ENCODE results near the gene LAMP5. TPM values are rescaled to one million over a fixed set of nuclear protein-coding genes. Genes with fewer than 3 reads are reported as not detected.

The LAMP5 gene
- total RNA-seq, 6 experiments from 2014 or later = not detected

GRCh38 chr20:9517297-9518162, 3.1 kb downstream of the LAMP5 start:
- no peak for DNase-seq
- peaks cover 56% of the 10 kb centered on the region for H3K27me3 Mint-ChIP-seq (ENCODE audit: insufficient read depth)
- TF ChIP-seq, protein P1, sequence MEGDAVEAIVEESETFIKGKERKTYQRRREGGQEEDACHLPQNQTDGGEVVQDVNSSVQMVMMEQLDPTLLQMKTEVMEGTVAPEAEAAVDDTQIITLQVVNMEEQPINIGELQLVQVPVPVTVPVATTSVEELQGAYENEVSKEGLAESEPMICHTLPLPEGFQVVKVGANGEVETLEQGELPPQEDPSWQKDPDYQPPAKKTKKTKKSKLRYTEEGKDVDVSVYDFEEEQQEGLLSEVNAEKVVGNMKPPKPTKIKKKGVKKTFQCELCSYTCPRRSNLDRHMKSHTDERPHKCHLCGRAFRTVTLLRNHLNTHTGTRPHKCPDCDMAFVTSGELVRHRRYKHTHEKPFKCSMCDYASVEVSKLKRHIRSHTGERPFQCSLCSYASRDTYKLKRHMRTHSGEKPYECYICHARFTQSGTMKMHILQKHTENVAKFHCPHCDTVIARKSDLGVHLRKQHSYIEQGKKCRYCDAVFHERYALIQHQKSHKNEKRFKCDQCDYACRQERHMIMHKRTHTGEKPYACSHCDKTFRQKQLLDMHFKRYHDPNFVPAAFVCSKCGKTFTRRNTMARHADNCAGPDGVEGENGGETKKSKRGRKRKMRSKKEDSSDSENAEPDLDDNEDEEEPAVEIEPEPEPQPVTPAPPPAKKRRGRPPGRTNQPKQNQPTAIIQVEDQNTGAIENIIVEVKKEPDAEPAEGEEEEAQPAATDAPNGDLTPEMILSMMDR (IDR thresholded peaks at IDR 0.05) = no peak
- H3K9me3 Mint-ChIP-seq = no peaks in the 10 kb centered on the region
- H3K27ac Mint-ChIP-seq = no peak overlapping the region
- H3K4me3 Mint-ChIP-seq = no peak overlapping the region
- H3K36me3 Mint-ChIP-seq (ENCODE audit: low read depth) = no peaks in the 10 kb centered on the region
- peaks cover 8% of the 10 kb centered on the region; the same call in 1 of the 2 replicates for H3K4me1 Mint-ChIP-seq (ENCODE audit: low read depth)

GRCh38 chr20:9518576-9519175, 4.3 kb downstream of the LAMP5 start:
- H3K4me3 Mint-ChIP-seq = no peak overlapping the region
- TF ChIP-seq, protein P1 (IDR thresholded peaks at IDR 0.05) = no peak
- H3K9me3 Mint-ChIP-seq = no peaks in the 10 kb centered on the region
- no peak overlapping the region for H3K27ac Mint-ChIP-seq
- no peaks in the 10 kb centered on the region for H3K36me3 Mint-ChIP-seq (ENCODE audit: low read depth)
- no peak for DNase-seq
- peaks cover 8% of the 10 kb centered on the region; the same call in 1 of the 2 replicates for H3K4me1 Mint-ChIP-seq (ENCODE audit: low read depth)
- peaks cover 56% of the 10 kb centered on the region for H3K27me3 Mint-ChIP-seq (ENCODE audit: insufficient read depth)

DNA sequence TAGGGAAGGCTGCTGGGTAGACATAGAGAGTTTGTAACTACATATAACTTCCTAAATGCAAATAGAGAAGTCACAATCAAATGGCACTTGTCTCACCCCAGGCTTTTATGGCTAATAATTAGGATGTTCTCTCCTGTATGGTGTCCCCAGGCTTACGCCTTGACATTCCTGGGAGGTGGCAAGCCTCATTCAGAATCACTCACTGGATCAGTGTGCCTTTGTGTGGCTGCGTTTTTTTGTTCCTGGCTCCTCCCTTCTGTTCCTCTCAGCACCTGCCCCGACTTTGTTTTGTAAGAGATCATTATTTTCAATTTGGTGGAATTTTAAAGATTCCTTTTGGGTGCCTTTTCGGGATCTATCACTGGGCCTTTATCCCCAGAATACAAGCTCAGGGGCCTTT, 5.7 kb downstream of the LAMP5 start:
- no peak for DNase-seq
- no peaks in the 10 kb centered on the region for H3K4me1 Mint-ChIP-seq (ENCODE audit: low read depth)

GRCh38 chr20:9523636-9524035, 9.2 kb downstream of the LAMP5 start:
- H3K4me1 Mint-ChIP-seq (ENCODE audit: low read depth) = no peaks in the 10 kb centered on the region
- no peak for DNase-seq

More for the DNA sequence above, 5.7 kb downstream of the LAMP5 start:
- Mint-ChIP-seq H3K36me3 (ENCODE audit: low read depth) (no peaks in the 10 kb centered on the region), H3K4me3 (no peak overlapping the region), H3K27me3 (ENCODE audit: insufficient read depth) (peaks cover 48% of the 10 kb centered on the region), H3K27ac (no peak overlapping the region), H3K9me3 (no peaks in the 10 kb centered on the region)
- TF ChIP-seq, protein P1 (IDR thresholded peaks at IDR 0.05) = no peak

GRCh38 chr20:9531581-9531980, 17.2 kb downstream of the LAMP5 start:
- TF ChIP-seq, protein P1 (IDR thresholded peaks at IDR 0.05) = no peak
- no peaks in the 10 kb centered on the region for H3K4me1 Mint-ChIP-seq (ENCODE audit: low read depth)
- H3K9me3 Mint-ChIP-seq = no peaks in the 10 kb centered on the region
- H3K27ac Mint-ChIP-seq = no peak overlapping the region
- DNase-seq = no peak
- peaks cover 13% of the 10 kb centered on the region; the same call in 1 of the 2 replicates for H3K27me3 Mint-ChIP-seq (ENCODE audit: insufficient read depth)
- no peak overlapping the region for H3K4me3 Mint-ChIP-seq
- no peaks in the 10 kb centered on the region for H3K36me3 Mint-ChIP-seq (ENCODE audit: low read depth)

More at GRCh38 chr20:9523636-9524035, 9.2 kb downstream of the LAMP5 start:
- H3K9me3 Mint-ChIP-seq = no peaks in the 10 kb centered on the region
- H3K27ac Mint-ChIP-seq = no peak overlapping the region
- no peaks in the 10 kb centered on the region for H3K36me3 Mint-ChIP-seq (ENCODE audit: low read depth)
- H3K27me3 Mint-ChIP-seq (ENCODE audit: insufficient read depth) = peaks cover 15% of the 10 kb centered on the region; the same call in 1 of the 2 replicates
- H3K4me3 Mint-ChIP-seq = no peak overlapping the region
- TF ChIP-seq, protein P1 (IDR thresholded peaks at IDR 0.05) = no peak
